ENCODE measurements around the gene BAZ1B.
"Not testable (repeated sequence)": the region's sequence is repeated elsewhere in the genome, so short reads cannot be mapped to it uniquely, and the experiment has no call there.

The BAZ1B gene

DNA sequence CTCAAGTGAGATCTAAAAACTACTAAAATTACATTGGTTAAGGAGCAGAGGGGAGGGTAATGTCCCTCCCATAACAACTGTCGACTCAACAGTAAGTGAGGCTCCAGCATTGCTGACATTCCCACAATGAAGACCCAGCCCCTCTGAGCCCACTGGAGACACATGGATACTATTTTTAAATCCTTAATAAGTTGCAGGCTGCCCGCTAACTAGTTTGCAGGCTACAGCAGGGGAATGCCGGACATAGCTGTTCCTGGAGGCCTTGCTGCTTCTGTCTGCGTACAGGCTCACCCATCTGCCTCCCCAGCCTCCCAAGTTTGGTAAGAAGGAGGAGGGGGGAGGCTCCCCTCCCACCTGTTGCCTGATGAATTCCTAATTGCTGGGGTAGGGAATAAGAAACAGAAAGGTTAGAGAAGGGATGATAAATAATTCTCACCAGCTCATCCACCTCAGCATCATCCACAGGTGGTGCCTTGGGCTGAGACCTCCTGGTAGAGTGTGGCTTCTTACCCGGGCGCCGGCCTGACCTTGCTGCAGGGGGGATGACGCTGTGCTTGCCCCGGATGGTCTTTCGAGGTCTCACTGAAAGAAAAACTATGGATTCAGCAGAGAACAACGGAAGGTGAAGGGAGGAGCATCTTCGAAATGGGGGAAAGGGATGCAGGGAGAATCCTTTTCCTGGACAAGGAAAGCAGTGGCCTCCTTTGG, 78.4 kb downstream of the BAZ1B start:
- no peak for DNase-seq (ENCODE audit: low read depth in 2 of 2)

DNA sequence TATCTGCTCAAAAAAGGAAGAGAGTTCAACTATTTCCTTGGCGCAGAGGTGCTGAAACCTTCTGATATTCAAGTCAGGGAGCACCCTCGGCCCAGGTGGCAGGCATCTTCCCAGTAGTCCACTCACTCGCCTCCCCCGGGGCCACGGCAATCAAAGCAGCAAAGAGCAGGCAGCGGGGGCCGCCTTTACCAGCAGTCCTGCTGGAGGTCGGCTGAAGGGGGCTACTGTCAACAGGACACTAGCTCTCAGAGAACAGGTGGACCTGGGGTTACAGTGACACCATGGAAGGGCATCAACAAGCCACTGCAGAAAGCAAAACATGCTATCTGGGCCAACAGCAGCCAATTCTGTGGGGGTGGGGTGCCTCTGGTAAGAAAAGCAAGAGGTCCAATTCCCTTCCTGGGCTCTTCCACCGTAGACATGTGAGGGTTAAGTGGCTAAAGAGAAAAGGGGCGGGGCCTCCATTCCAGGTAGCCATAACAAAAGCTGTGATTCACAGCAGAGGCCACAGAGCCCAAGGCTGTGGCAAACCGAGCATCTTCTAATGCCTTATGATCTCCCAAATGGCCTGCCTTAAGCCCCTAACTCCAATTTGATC, 79.1 kb downstream of the BAZ1B start:
- DNase-seq (ENCODE audit: low read depth in 2 of 2) = no peak

DNA sequence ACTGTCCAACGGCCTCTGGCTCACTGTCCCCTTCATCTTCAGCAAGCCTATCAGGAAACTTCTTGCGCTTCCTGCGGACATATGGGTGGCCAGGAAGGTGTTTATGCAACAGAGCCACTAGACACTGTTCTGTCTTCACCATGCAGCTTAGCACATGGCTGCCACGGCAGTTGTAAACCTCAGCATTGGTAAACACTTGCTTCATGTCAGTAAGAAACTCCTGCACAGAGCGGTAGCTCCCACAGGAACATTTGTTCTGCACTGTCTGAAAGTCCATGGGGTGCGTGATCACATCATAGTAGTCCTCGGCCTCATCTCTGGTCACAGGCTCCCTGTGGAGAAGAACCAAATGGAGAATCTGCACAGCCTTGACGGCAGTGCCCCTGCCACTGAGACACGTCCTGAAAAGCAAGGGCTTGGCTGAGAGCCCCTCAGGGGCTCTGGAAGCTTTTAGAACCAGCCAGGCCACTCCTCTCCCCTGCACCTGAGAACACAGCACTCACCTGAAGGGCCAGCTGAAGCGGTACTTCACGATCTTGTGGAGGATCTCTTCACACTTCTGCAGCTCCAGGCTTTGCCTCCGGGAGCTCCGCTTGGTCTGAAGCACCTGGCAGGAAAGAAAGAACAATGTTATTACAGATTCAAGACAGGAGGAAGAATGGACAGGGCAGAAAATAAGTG, 79.7 kb downstream of the BAZ1B start:
- no peak for DNase-seq (ENCODE audit: low read depth in 2 of 2)

DNA sequence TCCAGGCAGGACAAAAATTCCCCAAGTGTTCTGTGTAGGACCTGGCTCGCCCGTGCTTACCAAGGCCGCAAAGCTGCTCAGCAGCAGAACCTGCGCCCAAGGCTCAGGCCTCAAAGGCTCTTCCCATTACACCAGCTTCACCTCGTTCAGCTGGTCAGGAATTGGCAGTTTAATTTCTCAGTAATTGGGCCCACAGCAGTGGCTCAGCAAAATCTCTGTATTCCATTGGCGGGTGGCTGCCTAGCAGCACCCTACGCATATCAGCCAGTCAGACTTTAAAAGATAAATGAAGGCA, 82.7 kb downstream of the BAZ1B start:
- DNase-seq (ENCODE audit: low read depth in 2 of 2) = no peak

DNA sequence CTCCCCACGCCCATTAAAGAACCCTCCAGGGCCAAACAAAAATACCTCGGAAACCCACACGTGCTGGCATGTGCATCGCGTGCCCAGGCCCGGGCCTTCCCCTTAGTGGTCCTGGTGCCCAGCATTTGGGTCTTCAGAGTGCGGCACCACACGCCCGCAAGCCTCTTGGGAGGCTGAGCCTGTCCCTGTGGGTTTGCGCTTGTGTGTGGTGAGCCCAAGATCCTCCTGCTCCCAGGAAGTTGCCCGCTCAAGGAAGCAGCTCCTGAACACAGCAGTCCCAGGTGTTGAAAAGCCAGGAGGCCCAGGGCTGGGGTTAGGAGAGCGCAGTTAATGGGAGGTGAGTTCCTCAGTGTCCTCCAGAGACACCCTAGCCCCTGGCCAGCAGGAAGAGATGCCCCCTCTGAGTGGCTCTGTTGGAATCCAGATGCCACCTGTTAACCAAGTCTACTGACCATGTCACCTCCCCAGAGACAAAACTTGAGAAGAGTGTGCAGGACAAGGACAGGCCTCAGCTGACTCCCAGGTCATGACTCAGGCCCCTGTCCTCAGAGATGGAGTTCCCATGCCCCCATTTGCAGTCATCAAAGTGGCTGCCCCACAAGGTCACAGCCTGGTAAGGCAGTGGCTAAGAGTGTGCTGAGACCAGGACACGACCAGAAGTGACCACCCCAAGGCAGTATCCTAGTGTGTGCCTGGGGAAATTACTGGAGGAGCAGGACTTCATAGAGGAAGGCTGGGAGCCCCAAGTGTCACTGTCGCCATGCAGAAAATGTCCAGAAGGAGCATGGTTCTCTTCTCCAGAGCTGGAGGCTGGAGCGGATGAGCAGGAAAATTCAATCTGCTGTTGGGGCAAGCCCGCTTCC, 83.3 kb downstream of the BAZ1B start:
- no peak for DNase-seq (ENCODE audit: low read depth in 2 of 2)

DNA sequence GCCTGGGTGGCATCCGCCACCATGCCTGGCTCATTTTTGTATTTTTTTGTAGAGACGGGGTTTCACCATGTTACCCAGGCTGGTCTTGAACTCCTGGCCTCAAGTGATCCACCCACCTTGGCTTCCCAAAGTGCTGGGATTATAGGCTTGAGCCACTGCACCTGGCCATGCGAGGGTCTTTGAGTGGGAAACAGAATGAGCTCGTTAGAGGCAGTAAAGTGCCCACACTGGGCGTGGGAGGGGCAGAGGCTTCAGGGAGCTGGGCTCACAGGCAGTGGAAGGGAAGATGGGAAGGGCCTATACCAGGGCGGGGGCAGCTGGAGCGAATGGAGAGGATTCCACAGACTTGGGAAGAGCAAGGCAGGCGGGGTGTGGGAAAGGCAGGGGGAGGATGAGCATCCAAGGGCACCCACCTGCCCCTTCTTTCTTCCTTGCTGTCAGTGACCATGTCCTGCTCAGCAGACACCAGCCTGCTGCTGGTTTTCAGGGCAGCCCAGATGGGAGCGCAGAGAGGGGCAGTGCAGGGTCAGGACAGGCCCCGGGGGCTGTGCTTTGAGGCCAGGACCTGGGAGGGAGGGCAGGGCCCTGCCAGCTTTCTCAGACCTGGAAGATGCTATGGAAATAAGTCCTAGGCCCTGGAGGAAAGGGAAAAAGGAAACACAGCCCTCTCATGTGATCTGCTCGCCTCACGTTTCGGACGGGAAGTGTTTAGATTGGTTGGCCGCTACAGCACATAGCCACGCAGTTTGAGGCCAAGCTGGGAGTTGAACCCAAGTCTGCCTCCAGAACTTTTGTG, 84.3 kb downstream of the BAZ1B start:
- no peak for DNase-seq (ENCODE audit: low read depth in 2 of 2)

DNA sequence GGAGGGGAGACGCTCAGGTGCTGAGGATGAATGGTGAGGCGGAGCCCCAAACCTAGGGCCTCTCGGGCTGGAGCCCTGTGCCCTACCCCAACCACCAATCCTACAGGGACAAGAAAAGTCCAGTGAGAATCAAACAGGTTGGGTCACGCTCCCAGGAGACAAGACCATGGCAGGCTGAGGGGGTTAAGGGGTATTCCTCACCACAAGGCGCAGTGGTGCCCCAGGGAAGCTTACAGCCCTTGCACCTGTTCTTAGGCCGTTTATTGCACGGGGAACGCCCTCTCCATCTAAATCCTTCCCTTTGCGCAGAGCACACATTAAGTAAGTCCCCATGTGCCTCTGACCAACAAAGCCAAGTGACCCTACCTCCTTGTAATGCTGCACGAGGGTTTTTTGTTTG, 85.0 kb downstream of the BAZ1B start:
- DNase-seq (ENCODE audit: low read depth in 2 of 2) = no peak

DNA sequence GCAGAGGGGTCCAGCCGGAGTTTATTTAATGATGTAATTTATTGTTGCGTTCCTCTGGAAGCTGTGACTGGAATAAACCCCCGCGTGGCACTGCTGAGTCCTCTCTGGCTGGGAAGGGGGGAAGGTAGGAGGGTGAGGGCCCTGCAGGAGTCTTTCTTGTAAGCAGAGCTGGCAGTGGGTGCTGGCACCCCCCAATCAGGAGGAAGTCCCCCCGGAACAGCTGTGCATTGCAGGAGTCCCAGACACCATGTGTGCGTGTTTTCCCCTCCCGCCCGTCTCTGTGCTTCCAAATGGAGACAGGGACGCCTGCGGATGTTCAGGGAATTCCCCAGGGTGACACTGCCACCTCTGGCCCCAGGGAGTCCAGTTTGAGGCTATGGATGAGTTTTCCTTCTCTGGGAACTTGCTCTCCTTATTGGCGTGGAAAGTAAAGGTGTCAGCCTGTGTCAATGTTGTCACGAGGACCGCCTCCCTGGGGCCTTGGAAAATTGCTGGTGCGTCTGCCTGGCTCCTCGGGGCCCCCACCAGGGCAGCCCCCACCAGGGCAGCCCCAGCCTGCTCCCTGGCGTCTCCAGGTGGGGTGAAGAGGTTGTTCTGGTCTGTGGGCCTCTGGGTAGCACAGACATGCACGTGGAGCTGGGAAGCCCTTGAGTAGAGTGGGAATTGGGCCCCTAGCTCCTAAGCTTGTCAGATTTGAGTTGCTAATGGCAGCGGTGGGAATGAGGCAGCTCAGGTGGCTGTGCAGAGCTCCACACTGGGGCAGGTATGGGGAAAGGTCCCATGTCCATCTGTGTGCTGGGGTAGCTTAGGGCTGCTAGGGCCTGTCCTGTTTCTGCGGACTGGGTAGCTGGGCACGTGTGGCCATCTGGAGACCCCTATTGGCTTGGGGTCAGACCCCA, 85.8 kb downstream of the BAZ1B start:
- DNase-seq (ENCODE audit: low read depth in 2 of 2) = no peak

DNA sequence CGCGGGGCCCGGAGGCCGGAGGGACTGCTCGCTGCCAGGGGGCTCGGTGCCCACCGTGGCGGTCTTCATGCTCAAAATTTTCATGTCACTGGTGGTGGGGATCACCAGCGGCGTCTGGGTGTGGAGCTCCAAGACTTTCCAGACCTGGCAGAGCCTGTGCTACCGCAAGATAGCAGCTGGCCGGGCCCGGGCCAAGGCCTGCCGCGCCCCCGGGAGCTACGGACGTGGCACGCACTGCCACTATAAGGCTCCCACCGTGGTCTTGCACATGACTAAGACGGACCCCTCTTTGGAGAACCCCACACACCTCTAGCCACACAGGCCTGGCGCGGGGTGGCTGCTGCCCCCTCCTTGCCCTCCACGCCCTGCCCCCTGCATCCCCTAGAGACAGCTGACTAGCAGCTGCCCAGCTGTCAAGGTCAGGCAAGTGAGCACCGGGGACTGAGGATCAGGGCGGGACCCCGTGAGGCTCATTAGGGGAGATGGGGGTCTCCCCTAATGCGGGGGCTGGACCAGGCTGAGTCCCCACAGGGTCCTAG, 86.6 kb downstream of the BAZ1B start:
- DNase-seq (ENCODE audit: low read depth in 2 of 2) = no peak

DNA sequence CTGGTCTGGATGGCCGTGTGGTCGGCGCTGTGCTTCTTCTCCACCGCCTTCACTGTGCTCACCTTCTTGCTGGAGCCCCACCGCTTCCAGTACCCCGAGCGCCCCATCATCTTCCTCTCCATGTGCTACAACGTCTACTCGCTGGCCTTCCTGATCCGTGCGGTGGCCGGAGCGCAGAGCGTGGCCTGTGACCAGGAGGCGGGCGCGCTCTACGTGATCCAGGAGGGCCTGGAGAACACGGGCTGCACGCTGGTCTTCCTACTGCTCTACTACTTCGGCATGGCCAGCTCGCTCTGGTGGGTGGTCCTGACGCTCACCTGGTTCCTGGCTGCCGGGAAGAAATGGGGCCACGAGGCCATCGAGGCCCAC, 87.4 kb downstream of the BAZ1B start:
- DNase-seq (ENCODE audit: low read depth in 2 of 2) = no peak

DNA sequence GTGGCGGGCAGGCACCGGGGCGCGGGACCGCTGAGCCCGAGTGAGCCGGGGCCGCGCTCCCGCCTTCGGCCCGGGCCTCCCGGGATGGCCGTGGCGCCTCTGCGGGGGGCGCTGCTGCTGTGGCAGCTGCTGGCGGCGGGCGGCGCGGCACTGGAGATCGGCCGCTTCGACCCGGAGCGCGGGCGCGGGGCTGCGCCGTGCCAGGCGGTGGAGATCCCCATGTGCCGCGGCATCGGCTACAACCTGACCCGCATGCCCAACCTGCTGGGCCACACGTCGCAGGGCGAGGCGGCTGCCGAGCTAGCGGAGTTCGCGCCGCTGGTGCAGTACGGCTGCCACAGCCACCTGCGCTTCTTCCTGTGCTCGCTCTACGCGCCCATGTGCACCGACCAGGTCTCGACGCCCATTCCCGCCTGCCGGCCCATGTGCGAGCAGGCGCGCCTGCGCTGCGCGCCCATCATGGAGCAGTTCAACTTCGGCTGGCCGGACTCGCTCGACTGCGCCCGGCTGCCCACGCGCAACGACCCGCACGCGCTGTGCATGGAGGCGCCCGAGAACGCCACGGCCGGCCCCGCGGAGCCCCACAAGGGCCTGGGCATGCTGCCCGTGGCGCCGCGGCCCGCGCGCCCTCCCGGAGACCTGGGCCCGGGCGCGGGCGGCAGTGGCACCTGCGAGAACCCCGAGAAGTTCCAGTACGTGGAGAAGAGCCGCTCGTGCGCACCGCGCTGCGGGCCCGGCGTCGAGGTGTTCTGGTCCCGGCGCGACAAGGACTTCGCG, 88.0 kb downstream of the BAZ1B start:
- no peak for DNase-seq (ENCODE audit: low read depth in 2 of 2)

DNA sequence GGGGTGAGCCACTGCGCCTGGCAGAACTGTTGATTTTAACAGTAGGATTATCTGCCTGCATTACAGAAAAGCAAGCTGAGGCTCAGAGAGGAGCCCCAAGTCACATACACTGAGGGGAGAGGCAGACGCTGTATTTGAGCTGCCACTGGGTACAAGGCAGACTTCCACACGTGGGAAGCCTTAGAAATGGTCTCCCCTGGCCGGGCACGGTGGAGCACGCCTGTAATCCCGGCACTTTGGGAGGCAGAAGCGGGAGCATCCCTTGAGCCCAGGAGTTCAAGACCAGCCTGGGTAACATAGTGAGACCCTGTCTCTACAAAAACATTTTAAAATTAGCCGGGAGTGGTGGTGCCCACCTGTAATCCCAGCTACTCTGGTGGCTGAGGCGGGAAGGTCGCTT, 89.4 kb downstream of the BAZ1B start:
- DNase-seq (ENCODE audit: low read depth in 2 of 2) = no peak

DNA sequence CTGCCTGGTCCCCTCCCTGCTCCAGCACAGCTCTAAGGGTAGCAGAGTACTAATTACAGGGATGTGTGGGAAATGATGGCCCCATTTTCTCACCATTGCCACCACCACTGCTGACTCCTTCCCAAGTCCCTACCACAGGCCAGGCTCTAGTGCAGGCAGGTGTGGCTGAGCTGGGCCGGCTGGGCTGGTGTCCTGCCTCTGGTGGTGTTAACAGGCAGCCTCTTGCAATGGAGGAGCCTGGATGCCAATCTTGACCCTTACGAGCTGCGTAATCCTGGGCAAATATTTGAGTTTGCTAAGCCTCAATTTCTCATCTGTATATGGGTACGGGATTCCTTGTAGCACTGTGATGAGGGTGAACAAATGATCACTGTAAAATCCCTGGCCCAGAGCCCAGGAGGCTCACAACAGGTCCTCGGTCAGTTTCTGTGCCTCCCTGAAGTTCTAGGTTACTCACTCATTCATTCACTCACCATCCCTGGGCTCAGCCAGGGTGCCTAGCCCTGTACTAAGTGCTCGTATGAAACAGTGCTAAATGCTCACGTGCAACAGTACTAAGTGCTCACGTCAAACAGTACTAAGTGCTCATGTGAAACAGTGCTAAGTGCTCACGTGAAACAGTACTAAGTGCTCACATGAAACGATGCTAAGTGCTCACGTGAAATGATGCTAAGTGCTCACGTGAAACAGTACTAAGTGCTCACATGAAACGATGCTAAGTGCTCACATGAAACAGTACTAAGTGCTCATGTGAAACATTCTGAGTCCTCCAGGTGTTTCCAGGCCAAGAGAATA, 90.9 kb downstream of the BAZ1B start:
- no peak for DNase-seq (ENCODE audit: low read depth in 2 of 2)

DNA sequence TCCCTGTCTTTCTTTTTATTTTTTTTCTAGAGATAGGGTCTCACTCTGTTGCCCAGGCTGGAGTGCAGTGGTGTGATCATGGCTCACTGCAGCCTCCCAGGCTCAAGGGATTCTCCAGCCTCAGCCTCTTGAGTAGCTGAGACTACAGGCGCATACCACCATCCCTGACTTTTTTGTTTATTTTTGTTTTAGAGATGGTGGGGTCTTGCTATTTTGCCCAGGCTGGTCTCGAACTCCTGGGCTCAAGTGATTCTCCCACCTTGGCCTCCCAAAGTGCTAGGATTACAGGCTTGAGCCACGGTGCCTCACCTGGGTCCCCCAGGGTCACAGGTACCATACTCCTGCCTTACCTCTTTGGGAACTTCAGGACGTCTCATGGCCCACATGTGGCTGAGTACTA, 91.6 kb downstream of the BAZ1B start:
- DNase-seq (ENCODE audit: low read depth in 2 of 2) = not testable (repeated sequence)

DNA sequence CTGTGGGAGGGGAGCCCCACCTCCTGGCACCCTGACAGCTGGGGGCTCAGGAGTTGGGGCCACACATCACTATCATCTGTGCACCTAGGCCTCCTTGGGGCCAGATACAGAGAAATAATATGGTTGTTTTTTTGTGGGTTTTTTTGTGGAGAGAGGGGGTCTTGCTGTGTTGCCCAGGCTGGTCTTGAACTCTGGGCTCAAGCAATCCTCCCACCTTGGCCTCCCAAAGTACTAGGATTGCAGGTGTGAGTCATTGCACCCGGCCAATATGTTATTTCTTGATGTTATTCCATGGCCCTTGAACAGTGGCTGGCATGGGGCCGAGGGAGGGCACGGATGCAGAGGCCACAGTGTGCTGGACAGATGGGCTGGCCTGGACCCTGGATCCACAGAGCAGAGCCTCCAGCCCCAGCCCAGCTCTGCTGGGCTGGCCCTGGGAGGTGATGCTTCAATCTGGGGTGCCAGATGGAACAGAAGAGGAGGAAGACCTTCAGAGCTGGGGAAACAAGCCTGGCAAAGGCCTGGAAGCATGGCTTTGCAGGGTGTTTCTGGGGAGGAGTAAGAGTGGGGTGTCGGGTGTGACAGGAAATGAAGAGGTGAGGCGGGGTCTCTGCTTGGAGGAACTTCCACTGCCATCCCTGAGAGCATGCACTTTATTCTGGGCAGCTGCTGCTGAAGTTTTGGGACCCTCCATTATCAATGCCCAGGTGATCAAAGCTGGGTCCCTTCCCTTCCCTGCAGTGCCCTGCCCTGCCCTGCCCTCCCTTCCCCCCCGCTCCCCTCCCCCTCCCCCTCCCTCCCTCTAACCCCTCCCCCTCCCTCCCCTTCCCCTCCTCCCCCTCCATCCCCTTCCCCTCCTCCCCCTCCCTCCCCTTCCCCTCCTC, 92.2 kb downstream of the BAZ1B start:
- no peak for DNase-seq (ENCODE audit: low read depth in 2 of 2)

DNA sequence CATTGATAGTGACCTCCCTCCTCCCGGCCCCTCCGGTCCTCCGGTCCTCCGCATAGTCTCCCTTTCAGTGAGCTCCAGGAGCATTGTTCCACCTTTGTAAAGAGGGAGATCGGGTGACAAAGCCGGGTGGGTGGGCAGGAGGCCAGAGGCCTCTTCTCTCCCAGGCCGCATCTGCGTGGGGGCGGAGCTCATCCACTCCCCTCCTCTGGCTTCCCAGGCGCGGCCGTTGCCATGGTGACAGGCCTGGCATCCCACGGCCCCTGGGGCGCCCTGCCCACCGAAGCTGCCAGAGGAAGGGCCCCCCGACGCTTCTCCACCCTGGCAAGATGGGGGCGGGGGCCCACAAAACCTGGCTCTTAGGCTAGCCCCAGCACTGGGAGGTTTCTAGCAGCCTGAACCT, 92.9 kb downstream of the BAZ1B start:
- DNase-seq (ENCODE audit: low read depth in 2 of 2) = no peak

DNA sequence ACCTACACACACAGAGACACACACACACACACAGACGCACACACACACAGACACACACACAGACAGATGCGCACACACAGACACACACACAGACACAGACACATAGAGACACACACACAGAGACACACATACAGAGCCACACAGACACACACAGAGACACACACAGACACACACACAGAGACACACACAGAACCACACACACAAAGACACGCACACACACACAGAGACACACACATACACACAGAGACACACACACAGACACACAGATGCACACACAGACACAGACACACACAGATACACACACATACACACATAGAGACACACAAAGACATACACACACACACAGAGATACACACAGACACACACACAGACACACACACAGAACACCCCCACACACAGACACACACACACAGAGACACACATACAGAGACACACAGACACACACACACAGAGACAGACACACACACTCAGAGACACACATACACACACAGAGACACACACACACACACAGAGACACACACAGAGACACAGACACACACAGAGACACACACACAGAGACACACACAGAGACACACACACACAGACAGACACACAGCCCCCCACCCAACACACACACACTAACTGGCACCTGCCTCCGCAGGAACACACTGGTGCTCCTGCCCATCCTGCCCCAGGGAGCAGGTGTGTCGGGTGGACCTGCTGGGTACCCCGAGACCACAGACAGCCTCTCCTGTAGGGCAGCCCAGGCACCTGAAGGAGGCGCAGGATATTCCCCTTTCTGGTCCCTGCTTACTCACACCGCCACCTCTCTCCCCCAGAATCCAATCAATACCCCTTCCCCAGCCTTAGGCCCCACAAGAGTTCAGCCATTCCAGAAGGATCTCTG, 93.9 kb downstream of the BAZ1B start:
- DNase-seq (ENCODE audit: low read depth in 2 of 2) = no peak

Data from stimulated activated CD8-positive, alpha-beta memory T cell treated with anti-CD3 and anti-CD28 coated beads, Interleukin-2, amount 100 ng/mL, for 48 hours (primary cell).